LNCaP clone FGC (cell line): Measurements from ENCODE around the gene RHOBTB3.

Source experiments
- DNase-seq: peaks from one replicate; pipeline ENCODE4 v3.0.0-alpha.2; 2011; ENCODE audit warnings: low read depth
- H3K4me3 ChIP-seq: 2 replicates; pipeline ENCODE4 v1.5.1; 2011; ENCODE audit warnings: mild to moderate bottlenecking, low read depth, low read length, control low read depth
- TF ChIP-seq, protein P1 (sequence below): IDR thresholded peaks from 2 replicates; pipeline ENCODE4 v1.5.1; 2012; ENCODE audit warnings: mild to moderate bottlenecking; ENCODE audit not compliant: control insufficient read depth, insufficient read depth; ENCODE audit errors: extremely low read depth

The RHOBTB3 gene

DNA sequence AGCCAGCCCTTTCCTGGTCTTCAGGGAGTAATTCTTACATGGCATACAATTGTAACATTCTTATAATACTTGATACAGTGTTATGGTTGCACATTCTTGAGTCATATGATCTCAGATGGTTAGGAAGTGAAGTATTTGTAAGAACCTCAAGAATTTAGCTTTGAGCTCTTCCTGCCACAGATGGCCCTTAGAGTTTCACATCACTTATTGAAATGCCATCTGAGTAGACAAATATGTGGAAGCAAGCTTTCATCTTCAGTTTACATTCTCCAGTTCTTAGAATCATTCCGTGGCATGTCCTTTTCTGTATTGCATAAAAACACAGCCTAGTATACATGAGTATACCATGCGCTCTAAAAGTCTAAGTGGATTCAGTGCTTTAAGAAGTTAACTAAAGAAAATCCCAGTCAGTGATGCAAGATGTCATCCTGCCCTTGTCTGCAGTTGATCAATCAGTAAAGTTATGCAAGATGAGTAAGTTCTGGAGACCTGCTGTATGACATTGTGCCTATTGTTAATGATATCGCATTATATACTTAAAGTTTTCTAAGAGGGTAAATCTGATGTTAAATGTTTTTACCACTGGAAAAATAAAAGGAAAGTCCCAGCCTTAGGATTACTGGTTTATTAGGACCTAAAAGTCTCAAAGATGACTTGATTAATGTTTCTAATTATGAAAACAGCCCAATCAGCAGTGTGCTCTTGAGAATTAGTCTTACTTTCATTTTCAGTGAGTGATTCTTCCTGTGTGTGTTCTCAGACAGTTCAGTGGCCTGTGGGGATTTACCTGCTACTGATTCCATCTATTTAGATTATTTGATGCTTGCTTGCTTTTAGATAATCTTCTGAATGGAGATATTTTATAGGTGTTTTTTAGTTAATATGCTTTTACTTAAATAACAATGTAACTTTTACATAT is 29.4 kb downstream of the RHOBTB3 start:
- TF ChIP-seq, protein P1, sequence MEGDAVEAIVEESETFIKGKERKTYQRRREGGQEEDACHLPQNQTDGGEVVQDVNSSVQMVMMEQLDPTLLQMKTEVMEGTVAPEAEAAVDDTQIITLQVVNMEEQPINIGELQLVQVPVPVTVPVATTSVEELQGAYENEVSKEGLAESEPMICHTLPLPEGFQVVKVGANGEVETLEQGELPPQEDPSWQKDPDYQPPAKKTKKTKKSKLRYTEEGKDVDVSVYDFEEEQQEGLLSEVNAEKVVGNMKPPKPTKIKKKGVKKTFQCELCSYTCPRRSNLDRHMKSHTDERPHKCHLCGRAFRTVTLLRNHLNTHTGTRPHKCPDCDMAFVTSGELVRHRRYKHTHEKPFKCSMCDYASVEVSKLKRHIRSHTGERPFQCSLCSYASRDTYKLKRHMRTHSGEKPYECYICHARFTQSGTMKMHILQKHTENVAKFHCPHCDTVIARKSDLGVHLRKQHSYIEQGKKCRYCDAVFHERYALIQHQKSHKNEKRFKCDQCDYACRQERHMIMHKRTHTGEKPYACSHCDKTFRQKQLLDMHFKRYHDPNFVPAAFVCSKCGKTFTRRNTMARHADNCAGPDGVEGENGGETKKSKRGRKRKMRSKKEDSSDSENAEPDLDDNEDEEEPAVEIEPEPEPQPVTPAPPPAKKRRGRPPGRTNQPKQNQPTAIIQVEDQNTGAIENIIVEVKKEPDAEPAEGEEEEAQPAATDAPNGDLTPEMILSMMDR: no peak

DNA sequence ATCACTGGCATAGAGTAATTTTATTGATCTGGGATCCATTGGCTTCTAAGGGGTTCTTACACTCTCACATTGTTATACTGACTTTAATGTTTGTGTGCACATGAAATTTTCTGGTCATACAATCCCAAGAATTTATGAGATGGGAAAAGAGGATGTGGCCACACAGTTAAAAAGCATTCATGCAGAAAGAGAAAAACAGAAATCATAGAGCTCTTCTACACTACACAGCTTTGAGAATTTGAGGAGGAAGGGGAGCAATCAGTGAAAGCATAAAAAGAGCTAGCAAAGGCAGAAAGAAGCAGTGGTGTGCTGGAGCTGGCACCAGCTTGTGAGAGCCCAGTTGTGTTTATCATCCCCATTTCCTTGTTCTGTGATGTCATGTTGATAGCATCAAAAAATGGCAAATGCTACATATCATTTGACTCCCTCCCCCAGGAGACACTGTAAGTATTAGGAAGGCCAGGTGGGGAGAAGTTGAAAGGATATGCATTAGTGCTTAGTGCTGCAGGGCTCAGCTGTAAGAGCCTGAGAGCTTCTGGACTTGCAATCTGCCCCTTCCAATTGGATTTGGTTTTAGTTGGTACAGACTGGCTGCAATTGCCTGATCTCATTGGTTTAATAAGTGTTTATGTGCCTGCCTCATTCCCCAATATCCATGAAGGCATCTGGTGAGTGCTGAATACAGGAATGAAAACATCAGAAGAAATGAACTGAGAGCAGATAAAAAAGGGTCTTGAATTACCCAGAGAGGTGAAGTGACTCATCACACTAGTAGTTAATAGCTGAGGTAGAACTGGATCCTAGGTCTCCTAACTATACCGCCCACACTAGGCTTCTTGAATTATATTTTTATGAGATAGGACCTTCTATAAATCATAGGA is 30.9 kb downstream of the RHOBTB3 start:
- no peak overlapping the region for H3K4me3 ChIP-seq
- TF ChIP-seq, protein P1: no peak
- DNase-seq: no peak

More for the DNA sequence above, 29.4 kb downstream of the RHOBTB3 start:
- no peak for DNase-seq
- no peak overlapping the region for H3K4me3 ChIP-seq

DNA sequence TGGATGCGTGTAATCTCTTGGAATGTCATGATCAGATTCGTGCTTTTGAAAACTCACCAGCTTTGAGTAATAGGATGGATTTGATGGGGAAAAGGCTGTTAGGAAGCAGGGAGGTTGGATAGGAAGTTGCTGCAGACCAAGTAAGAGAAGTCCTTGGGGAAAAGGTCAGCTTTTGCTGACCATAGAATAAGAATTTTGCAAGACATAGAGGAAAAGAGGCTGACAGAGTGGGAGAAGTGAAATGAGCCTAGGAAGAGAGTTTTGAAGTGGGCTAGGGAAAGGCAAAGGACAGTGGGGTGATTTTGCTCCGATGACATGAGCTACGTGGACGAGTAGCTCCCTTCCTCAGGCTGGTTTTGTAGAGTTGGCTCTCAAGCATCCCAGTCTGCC is 31.5 kb downstream of the RHOBTB3 start:
- no peak overlapping the region for H3K4me3 ChIP-seq
- DNase-seq: no peak
- TF ChIP-seq, protein P1: no peak

DNA sequence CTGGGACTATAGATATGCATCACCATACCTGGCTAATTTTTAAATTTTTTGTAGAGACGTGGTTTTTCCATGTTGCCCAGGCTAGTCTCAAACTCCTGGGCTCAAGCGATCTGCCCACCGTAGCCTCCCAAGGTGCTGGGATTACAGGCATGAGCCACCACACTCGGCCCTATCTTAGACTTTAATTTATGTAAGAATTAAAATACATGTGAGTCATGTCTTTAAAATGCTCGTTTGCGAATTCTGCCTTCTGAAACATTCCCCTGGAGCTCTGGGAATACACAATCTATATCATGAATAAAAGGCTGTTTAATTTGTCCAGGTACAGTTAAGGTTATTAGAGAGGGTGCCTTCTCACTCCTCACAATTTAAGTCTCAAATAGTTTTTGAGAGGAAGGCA is 32.8 kb downstream of the RHOBTB3 start:
- no peak for DNase-seq
- TF ChIP-seq, protein P1: no peak
- H3K4me3 ChIP-seq: no peak overlapping the region

DNA sequence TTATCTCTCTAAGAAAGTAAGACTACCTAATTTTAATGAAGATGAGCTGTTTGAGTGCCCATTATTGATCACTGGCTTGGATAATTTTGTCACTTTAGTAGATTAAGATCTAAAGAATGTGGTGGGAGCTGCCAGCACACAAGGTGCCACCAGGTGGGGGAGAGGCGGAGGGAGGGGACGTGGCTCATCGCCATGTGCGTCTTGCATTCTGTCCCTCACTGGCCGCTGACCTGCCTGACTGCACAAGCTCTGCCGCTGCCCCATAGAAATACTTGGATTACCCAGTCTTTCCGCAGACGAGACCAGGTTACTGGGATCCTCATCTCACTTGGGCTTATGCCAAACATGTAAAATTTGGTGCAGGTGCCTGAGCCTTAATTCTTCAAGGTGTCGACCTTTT is 37.6 kb downstream of the RHOBTB3 start:
- no peak for DNase-seq
- H3K4me3 ChIP-seq: no peak overlapping the region
- TF ChIP-seq, protein P1: no peak

DNA sequence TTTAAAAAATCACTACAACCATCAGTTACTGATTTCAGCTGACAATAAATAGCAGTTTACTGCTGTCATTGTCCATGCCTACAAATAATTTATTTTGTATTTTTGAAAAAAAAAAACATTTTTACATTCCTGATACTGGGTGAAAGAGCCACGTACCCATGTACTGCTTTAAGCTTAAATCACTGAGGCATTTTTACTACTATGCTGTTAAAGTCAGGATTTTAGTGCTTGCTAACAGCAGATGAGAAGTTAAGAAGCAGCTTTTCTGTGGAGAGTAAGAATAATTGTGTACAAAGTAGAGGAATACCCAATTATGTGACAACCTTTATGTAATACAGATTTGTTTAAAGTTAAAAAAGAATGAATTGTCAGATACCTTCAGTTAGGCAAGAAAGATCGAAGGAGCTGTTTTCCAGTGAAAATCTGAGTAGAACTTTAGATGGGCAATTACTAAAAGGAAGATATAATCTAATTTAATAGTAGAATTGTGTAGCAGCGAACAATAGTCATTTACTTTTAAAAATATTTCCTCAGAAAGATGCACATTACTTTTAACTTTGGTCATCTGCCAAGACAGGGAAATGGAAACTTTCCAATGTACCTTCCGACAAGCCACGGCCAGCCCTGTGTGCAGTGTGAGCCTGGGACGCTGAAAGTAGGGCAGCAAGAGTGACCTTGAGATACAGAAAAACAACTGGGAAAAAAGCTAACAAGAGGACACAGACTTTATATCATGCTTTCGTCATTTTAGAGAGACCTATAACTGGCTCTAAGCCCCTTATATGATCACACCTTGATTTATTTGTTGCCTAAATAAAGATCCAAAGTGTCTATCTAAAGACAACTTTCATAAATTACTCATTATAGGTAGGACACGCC is 39.9 kb downstream of the RHOBTB3 start:
- DNase-seq: no peak
- TF ChIP-seq, protein P1: no peak

More for the DNA sequence above, 39.9 kb downstream of the RHOBTB3 start:
- no peak overlapping the region for H3K4me3 ChIP-seq
